Upper lobe of right lung (tissue), 1 donor: Measurements from ENCODE around the gene MMP24OS. TPM values are rescaled to one million over a fixed set of nuclear protein-coding genes. Genes with fewer than 3 reads are reported as not detected.
A peak's percentile ranks its signal among the peaks of the same experiment; 100 is the strongest.

Experiments
- ATAC-seq: fragments of 200-7000 bp; cut with Tn5 transposase; one replicate; pipeline ENCODE4 v1.9.1; 2020; ENCODE audit warnings: mild to moderate bottlenecking, moderate library complexity
- DNase-seq: peaks from one replicate; pipeline ENCODE4 v3.0.0-alpha.2; 2020
- H3K27ac ChIP-seq: fragments of 200-600 bp; one replicate; pipeline ENCODE4 v1.8.0; 2022
- H3K27me3 ChIP-seq: fragments of 200-600 bp; one replicate; pipeline ENCODE4 v1.8.0; 2022; ENCODE audit warnings: mild to moderate bottlenecking
- H3K36me3 ChIP-seq: fragments of 200-600 bp; one replicate; pipeline ENCODE4 v1.8.0; 2022
- H3K4me1 ChIP-seq: fragments of 200-600 bp; one replicate; pipeline ENCODE4 v1.8.0; 2022
- H3K4me3 ChIP-seq: fragments of 200-600 bp; one replicate; pipeline ENCODE4 v1.8.0; 2022; ENCODE audit warnings: mild to moderate bottlenecking
- H3K9me3 ChIP-seq: fragments of 200-600 bp; one replicate; pipeline ENCODE4 v1.8.0; 2022
- CTCF ChIP-seq: fragments of 200-600 bp; IDR thresholded peaks from one replicate; pipeline ENCODE4 v1.8.0; 2022; ENCODE audit warnings: antibody characterized with exemption
- intact Hi-C: fragments of 100-400 bp; cut with DNase I; formaldehyde crosslinking; loops from one replicate; pipeline ENCODE4 v1.11.0; 2022
- total RNA-seq: library from RNA; stranded (reverse); fragmentation: NEBNext Ultra II Directional; extraction: Animal tissue kit (Norgen Biotek cat#: 25700); gene quantifications from one replicate; pipeline ENCODE4 v1.2.1, GENCODE V29; 2021
- donor health status: DM: no; HTN: yes; CAD: no; lungs with severe emphysema.

MMP24OS gene
- total RNA-seq, 1 donor from 2014 or later: 85.2 TPM

DNA sequence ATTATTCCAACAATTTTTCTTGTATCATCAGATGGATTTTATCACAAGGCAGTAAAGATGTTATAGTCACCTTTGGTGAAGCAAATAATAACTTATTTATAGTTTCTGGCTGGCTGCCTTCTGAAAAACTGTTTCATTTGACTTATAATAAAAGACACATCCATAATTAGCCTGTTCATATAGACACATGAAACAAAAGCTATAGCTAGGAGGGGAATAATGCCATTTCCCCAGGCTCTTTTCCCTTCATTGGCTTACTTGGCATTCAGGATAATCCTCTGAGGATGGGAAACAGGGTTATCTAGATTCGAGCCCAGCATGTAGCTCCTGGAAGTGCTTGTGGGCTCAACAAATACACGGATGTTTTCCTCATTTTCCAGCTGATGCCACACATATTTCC is 33.9 kb downstream of the MMP24OS start:
- Histone ChIP-seq H3K9me3 (no peaks in the 10 kb centered on the region), H3K4me3 (no peak overlapping the region), H3K27ac (no peak overlapping the region), H3K27me3 (no peaks in the 10 kb centered on the region), H3K4me1 (no peaks in the 10 kb centered on the region), H3K36me3 (no peaks in the 10 kb centered on the region)
- ATAC-seq (no peak), DNase-seq (no peak)
- intact Hi-C loops: no loop called here
- no peak for TF ChIP-seq CTCF

GRCh38 chr20:35243317-35243716 is 34.6 kb downstream of the MMP24OS start:
- Histone ChIP-seq H3K27ac (no peak overlapping the region), H3K9me3 (no peaks in the 10 kb centered on the region), H3K4me1 (no peaks in the 10 kb centered on the region), H3K4me3 (no peak overlapping the region), H3K27me3 (no peaks in the 10 kb centered on the region), H3K36me3 (no peaks in the 10 kb centered on the region)
- intact Hi-C loops: no loop called here
- no peak for TF ChIP-seq CTCF
- ATAC-seq (no peak), DNase-seq (no peak)

- no peaks in the 10 kb centered on the region for H3K9me3 ChIP-seq
- H3K36me3 ChIP-seq: no peaks in the 10 kb centered on the region
- H3K27ac ChIP-seq: no peak overlapping the region
- no peaks in the 10 kb centered on the region for H3K4me1 ChIP-seq
- ATAC-seq (peak; percentile 47), DNase-seq (no peak)
- intact Hi-C loops: no loop called here
- H3K27me3 ChIP-seq: no peaks in the 10 kb centered on the region
- no peak overlapping the region for H3K4me3 ChIP-seq
- no peak for TF ChIP-seq CTCF
Observed at GRCh38 chr20:35240811-35241293, 37.1 kb downstream of the MMP24OS start.

DNA sequence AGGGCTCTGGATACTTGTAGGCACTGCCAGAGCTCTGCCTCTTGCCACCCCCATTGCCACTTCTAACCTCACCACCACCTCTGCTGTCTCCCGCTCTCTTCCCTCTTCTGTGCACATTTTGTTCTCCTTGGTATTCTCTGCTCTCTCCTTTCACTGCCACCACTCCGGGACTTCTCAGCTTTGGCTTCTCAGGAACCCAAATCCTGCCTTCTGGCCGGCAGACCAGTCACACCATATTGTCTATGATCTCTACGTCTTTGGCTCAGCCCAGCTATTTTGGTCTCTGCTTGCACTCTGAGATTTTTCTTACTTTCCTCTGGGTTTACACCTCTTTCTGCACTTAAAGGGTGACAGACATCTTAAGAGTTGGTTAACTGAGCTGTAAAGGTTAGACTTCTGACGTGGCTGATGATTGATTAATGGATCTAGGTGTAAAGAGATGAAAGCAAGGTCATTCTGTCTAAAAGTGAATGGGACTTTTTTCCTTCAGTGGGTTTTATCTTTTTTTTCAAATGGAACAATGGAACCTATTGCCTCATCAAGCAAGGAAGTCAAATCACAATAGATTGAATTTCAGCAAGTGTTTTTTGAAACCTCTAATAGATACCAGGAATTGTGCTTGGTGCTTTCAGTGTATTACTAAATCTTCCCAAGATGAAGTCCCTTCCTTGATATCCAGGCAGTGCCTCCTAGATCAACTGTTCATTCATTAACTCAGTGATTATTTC is 37.7 kb downstream of the MMP24OS start:
- Histone ChIP-seq H3K27me3 (no peaks in the 10 kb centered on the region), H3K27ac (no peak overlapping the region), H3K9me3 (no peaks in the 10 kb centered on the region), H3K4me3 (no peak overlapping the region), H3K36me3 (peaks cover 3% of the 10 kb centered on the region), H3K4me1 (no peaks in the 10 kb centered on the region)
- ATAC-seq (no peak), DNase-seq (no peak)
- intact Hi-C loops: no loop called here
- TF ChIP-seq CTCF: no peak

GRCh38 chr20:35238735-35239134 is 39.2 kb downstream of the MMP24OS start:
- Histone ChIP-seq H3K36me3 (peaks cover 5% of the 10 kb centered on the region), H3K4me1 (no peaks in the 10 kb centered on the region), H3K27ac (no peak overlapping the region), H3K4me3 (no peak overlapping the region), H3K9me3 (no peaks in the 10 kb centered on the region), H3K27me3 (no peaks in the 10 kb centered on the region)
- no peak for DNase-seq
- ATAC-seq: no peak
- intact Hi-C loops: no loop called here
- TF ChIP-seq CTCF: no peak
